GM23338 (cell line): ENCODE measurements around the gene TASP1.

ENCODE experiments used
- CREB1 ChIP-seq: fragments of 250-450 bp; sonication (Bioruptor Pico); IDR thresholded peaks from 2 replicates; pipeline ENCODE4 v1.5.0; 2020; ENCODE audit warnings: low read depth, mild to moderate bottlenecking, moderate library complexity
- CTCF ChIP-seq, 2 experiments: fragments of 200-600 bp in 1 of 2; sonication (generic) in 1 of 2; conservative IDR thresholded peaks; 2 replicates each; pipeline versions ENCODE4 v1.5.1 to v1.6.1; 2016 to 2017; ENCODE audit warnings: antibody characterized with exemption in 2 of 2, low read depth in 2 of 2, mild to moderate bottlenecking in 2 of 2, moderate library complexity in 1 of 2
- EZH2 ChIP-seq: fragments of 200-600 bp; sonication (generic); IDR thresholded peaks from one replicate; pipeline ENCODE4 v1.8.0; 2017; ENCODE audit warnings: antibody characterized with exemption, mild to moderate bottlenecking, low read depth; ENCODE audit not compliant: unreplicated experiment
- JUNB ChIP-seq: IDR thresholded peaks from one replicate; pipeline ENCODE4 v1.6.1; 2016; ENCODE audit warnings: antibody characterized with exemption; ENCODE audit not compliant: unreplicated experiment
- POLR2AphosphoS5 ChIP-seq: IDR thresholded peaks from 2 replicates; pipeline ENCODE4 v1.6.1; 2016; ENCODE audit warnings: antibody characterized with exemption, low read depth

GRCh38 chr20:13515291-13515690 is 123.4 kb downstream of the TASP1 start:
- TF ChIP-seq JUNB (no peak), CTCF (conservative IDR thresholded peaks at IDR 0.05; ENCODE audit: low read depth in 2 of 2) (no peak), EZH2 (no peak), POLR2AphosphoS5 (no peak), CREB1 (no peak)
